Astrocyte (in vitro differentiated cells and primary cell): ENCODE results near the gene TNIP1. TPM values are rescaled to one million over a fixed set of nuclear protein-coding genes. Genes with fewer than 3 reads are reported as not detected.

ENCODE experiments used
- DNase-seq: peaks from one replicate; pipeline ENCODE4 v3.0.0-alpha.2; 2010; ENCODE audit warnings: low read depth
- FAIRE-seq: peaks from 2 replicates; lab custom pipeline; 2011; peaks lifted over from hg19 to GRCh38; lab: Jason Lieb, UNC
- H2AFZ ChIP-seq: 2 replicates; pipeline ENCODE4 v1.6.0; 2012; ENCODE audit warnings: low read depth, low read length, inconsistent platforms
- H3K27ac ChIP-seq: 2 replicates; pipeline ENCODE4 v1.5.1; 2011; ENCODE audit warnings: low read depth, low read length, inconsistent platforms
- H3K27me3 ChIP-seq: 2 replicates; pipeline ENCODE4 v1.6.0; 2011; ENCODE audit warnings: low read length, inconsistent platforms; ENCODE audit not compliant: insufficient read depth
- H3K36me3 ChIP-seq: 2 replicates; pipeline ENCODE4 v1.5.1; 2011; ENCODE audit warnings: low read length, inconsistent platforms; ENCODE audit not compliant: insufficient read depth
- H3K4me1 ChIP-seq: 2 replicates; pipeline ENCODE4 v1.5.1; 2011; ENCODE audit warnings: low read length, inconsistent platforms; ENCODE audit not compliant: insufficient read depth
- H3K4me2 ChIP-seq: 2 replicates; pipeline ENCODE4 v1.6.0; 2012; ENCODE audit warnings: low read length, inconsistent platforms
- H3K4me3 ChIP-seq: 2 replicates; pipeline ENCODE4 v1.5.1; 2011; ENCODE audit warnings: low read depth, mild to moderate bottlenecking, low read length, inconsistent platforms; ENCODE audit not compliant: insufficient read depth
- H3K79me2 ChIP-seq: 2 replicates; pipeline ENCODE4 v1.6.0; 2012; ENCODE audit warnings: mild to moderate bottlenecking, low read length, inconsistent platforms; ENCODE audit not compliant: insufficient read depth
- H3K9ac ChIP-seq: 2 replicates; pipeline ENCODE4 v1.6.0; 2012; ENCODE audit warnings: mild to moderate bottlenecking, low read length, inconsistent platforms
- H3K9me3 ChIP-seq: 2 replicates; pipeline ENCODE4 v1.5.1; 2012; ENCODE audit warnings: low read depth, mild to moderate bottlenecking, low read length, inconsistent platforms; ENCODE audit not compliant: insufficient read depth
- H4K20me1 ChIP-seq: 2 replicates; pipeline ENCODE4 v1.6.0; 2012; ENCODE audit warnings: low read length, inconsistent platforms; ENCODE audit not compliant: insufficient read depth
- H3K27ac Mint-ChIP-seq: one replicate; pipeline ENCODE4 v1.8.0; 2021; ENCODE audit warnings: mild to moderate bottlenecking, mixed read lengths; ENCODE audit not compliant: unreplicated experiment
- H3K27me3 Mint-ChIP-seq: one replicate; pipeline ENCODE4 v1.8.0; 2021; ENCODE audit warnings: low read depth, mixed read lengths; ENCODE audit not compliant: unreplicated experiment
- H3K36me3 Mint-ChIP-seq: one replicate; pipeline ENCODE4 v1.8.0; 2021; ENCODE audit warnings: low read depth, mixed read lengths; ENCODE audit not compliant: unreplicated experiment
- H3K4me1 Mint-ChIP-seq: one replicate; pipeline ENCODE4 v1.8.0; 2021; ENCODE audit warnings: low read depth, mixed read lengths; ENCODE audit not compliant: unreplicated experiment
- H3K4me3 Mint-ChIP-seq: one replicate; pipeline ENCODE4 v1.8.0; 2021; ENCODE audit warnings: mild to moderate bottlenecking, moderate library complexity, mixed read lengths; ENCODE audit not compliant: unreplicated experiment
- H3K9me3 Mint-ChIP-seq: one replicate; pipeline ENCODE4 v1.8.0; 2021; ENCODE audit warnings: mild to moderate bottlenecking, mixed read lengths; ENCODE audit not compliant: unreplicated experiment
- CTCF ChIP-seq: IDR thresholded peaks from 2 replicates; pipeline ENCODE4 v1.5.1; 2011; ENCODE audit warnings: low read depth, mild to moderate bottlenecking, inconsistent platforms, low read length, moderate library complexity; ENCODE audit not compliant: insufficient read depth
- EZH2 ChIP-seq: IDR thresholded peaks from 2 replicates; pipeline ENCODE4 v1.6.1; 2012; ENCODE audit warnings: mild to moderate bottlenecking, low read length, inconsistent platforms; ENCODE audit not compliant: insufficient read depth
- total RNA-seq: library from RNA; stranded (reverse); gene quantifications from 2 replicates; pipeline ENCODE4 v1.2.1, GENCODE V29; 2021

Gene TNIP1
- total RNA-seq, 1 donor from 2014 or later: 119 TPM

- no peaks in the 10 kb centered on the region for H3K9me3 ChIP-seq
- Mint-ChIP-seq H3K27me3 (no peaks in the 10 kb centered on the region), H3K9me3 (no peaks in the 10 kb centered on the region), H3K36me3 (peaks cover 36% of the 10 kb centered on the region), H3K4me1 (peaks cover 19% of the 10 kb centered on the region), H3K27ac (no peak overlapping the region), H3K4me3 (no peak overlapping the region)
- peaks cover 14% of the 10 kb centered on the region for H4K20me1 ChIP-seq
- no peak overlapping the region for H3K9ac ChIP-seq
- no peak for FAIRE-seq
- H3K27me3 ChIP-seq: no peaks in the 10 kb centered on the region
- no peaks in the 10 kb centered on the region for H3K79me2 ChIP-seq
- no peak overlapping the region for H3K4me3 ChIP-seq
- H2AFZ ChIP-seq: no peak overlapping the region
- H3K4me2 ChIP-seq: no peak overlapping the region
- H3K4me1 ChIP-seq: peaks cover 20% of the 10 kb centered on the region
- DNase-seq: no peak
- no peak for TF ChIP-seq EZH2
- TF ChIP-seq CTCF: no peak
- H3K27ac ChIP-seq: no peak overlapping the region
- peaks cover 41% of the 10 kb centered on the region for H3K36me3 ChIP-seq
Measured at GRCh38 chr5:151039665-151040064, 41.2 kb downstream of the TNIP1 start.

GRCh38 chr5:151038801-151039238 is 42.0 kb downstream of the TNIP1 start:
- Mint-ChIP-seq H3K4me3 (no peak overlapping the region), H3K27ac (peak overlapping the region; percentile 48), H3K27me3 (no peaks in the 10 kb centered on the region), H3K36me3 (peaks cover 45% of the 10 kb centered on the region), H3K9me3 (no peaks in the 10 kb centered on the region), H3K4me1 (peaks cover 19% of the 10 kb centered on the region)
- DNase-seq (no peak), FAIRE-seq (no peak)
- Histone ChIP-seq H2AFZ (no peak overlapping the region), H3K36me3 (peaks cover 44% of the 10 kb centered on the region), H3K9me3 (no peaks in the 10 kb centered on the region), H3K79me2 (no peaks in the 10 kb centered on the region), H3K27me3 (no peaks in the 10 kb centered on the region), H3K9ac (peak overlapping the region; percentile 9), H4K20me1 (peaks cover 21% of the 10 kb centered on the region), H3K4me1 (peaks cover 20% of the 10 kb centered on the region), H3K4me3 (no peak overlapping the region), H3K27ac (no peak overlapping the region), H3K4me2 (peak overlapping the region; percentile 34)
- TF ChIP-seq CTCF (no peak), EZH2 (no peak)

GRCh38 chr5:151038412-151038745 is 42.5 kb downstream of the TNIP1 start:
- Mint-ChIP-seq H3K27ac (peak overlapping the region; percentile 48), H3K4me1 (peaks cover 19% of the 10 kb centered on the region), H3K27me3 (no peaks in the 10 kb centered on the region), H3K4me3 (no peak overlapping the region), H3K36me3 (peaks cover 47% of the 10 kb centered on the region), H3K9me3 (no peaks in the 10 kb centered on the region)
- Histone ChIP-seq H3K36me3 (peaks cover 45% of the 10 kb centered on the region), H3K27ac (peak overlapping the region; percentile 6), H3K9me3 (no peaks in the 10 kb centered on the region), H3K79me2 (no peaks in the 10 kb centered on the region), H4K20me1 (peaks cover 23% of the 10 kb centered on the region), H3K4me1 (peaks cover 20% of the 10 kb centered on the region), H3K9ac (peak overlapping the region; percentile 9), H2AFZ (no peak overlapping the region), H3K27me3 (no peaks in the 10 kb centered on the region), H3K4me2 (peak overlapping the region; percentile 34), H3K4me3 (no peak overlapping the region)
- FAIRE-seq (no peak), DNase-seq (no peak)
- no peak for TF ChIP-seq CTCF
- TF ChIP-seq EZH2: no peak
